Uterus (tissue), 2 donors: Measurements from ENCODE around the gene CFAP73.

Experiments used
- CTCF ChIP-seq, 4 experiments: fragments of 200-600 bp in 2 of 4; fragments of 450-650 bp in 2 of 4; sonication (generic) in 2 of 4; IDR thresholded peaks; one replicate each; pipeline ENCODE4 v1.5.1; 2016 to 2019; ENCODE audit warnings: antibody characterized with exemption in 4 of 4, mild to moderate bottlenecking in 2 of 4, moderate library complexity in 1 of 4
- POLR2A ChIP-seq, 2 donors: fragments of 450-650 bp; IDR thresholded peaks; one replicate each; pipeline ENCODE4 v1.6.1; 2016; ENCODE audit warnings: antibody characterized with exemption in 2 of 2, mild to moderate bottlenecking in 1 of 2, moderate library complexity in 1 of 2

- TF ChIP-seq CTCF (IDR thresholded peaks at IDR 0.05): no peak
- TF ChIP-seq POLR2A (IDR thresholded peaks at IDR 0.05): no peak
Observed at GRCh38 chr12:113197518-113198077, 48.1 kb downstream of the CFAP73 start.
